ENCODE results near the gene SLC13A5. TPM values are rescaled to one million over a fixed set of nuclear protein-coding genes. Genes with fewer than 3 reads are reported as not detected.

The SLC13A5 gene
- total and polyA plus RNA-seq, 9 of the 15 experiments (the other 6 are each of a cell fraction or from before 2014, with no cell fraction given) = 0.04 TPM; not detected in 8

GRCh38 chr17:6666077-6666521 lies 47.1 kb downstream of the SLC13A5 start:
- no peaks in the 10 kb centered on the region for H4K20me1 ChIP-seq (replicated peaks; ENCODE audit: control insufficient read depth, insufficient read depth, low read length)
- TF ChIP-seq DEAF1 (CRISPR knock-in tag; IDR thresholded peaks at IDR 0.05) = peak; percentile 46; the same call in 1 of the 2 replicates
- peak; percentile 85 to 86 (median 85) for TF ChIP-seq CTCF (IDR thresholded peaks at IDR 0.05 in 2 of 3, conservative IDR thresholded peaks at IDR 0.05 in 1 of 3; ENCODE audit: insufficient read depth in 2 of 3, low read depth in 1 of 3, low read length in 3 of 3)
- TF ChIP-seq RAD21 (CRISPR knock-in tag; conservative IDR thresholded peaks at IDR 0.05 in 1 of 2, IDR thresholded peaks at IDR 0.05 in 1 of 2) = peak; percentile 70 to 82
- TF ChIP-seq ZNF41 (CRISPR knock-in tag; conservative IDR thresholded peaks at IDR 0.05) = no peak
- peak; percentile 54; the same call in 1 of the 2 replicates for TF ChIP-seq STAG1 (CRISPR knock-in tag; IDR thresholded peaks at IDR 0.05; ENCODE audit: borderline replicate concordance)
- TF ChIP-seq HDGF (IDR thresholded peaks at IDR 0.05) = no peak
- TF ChIP-seq THAP12 (CRISPR knock-in tag; IDR thresholded peaks at IDR 0.05) = no peak
- peak; percentile 74 for TF ChIP-seq SMC3 (conservative IDR thresholded peaks at IDR 0.05; ENCODE audit: insufficient read depth, low read depth, low read length)
- no peak for TF ChIP-seq HMG20B (CRISPR knock-in tag; IDR thresholded peaks at IDR 0.05)
- TF ChIP-seq CREM (IDR thresholded peaks at IDR 0.05; ENCODE audit: low read depth) = peak; percentile 23; the same call in 1 of the 2 replicates

More at GRCh38 chr17:6666077-6666521, 47.1 kb downstream of the SLC13A5 start:
- ChIA-PET CTCF (ENCODE audit: low intra/inter-chr PET ratio) (interaction anchor here (0.6 to 1.4 kb wide), 4 partner anchors 335 to 1386 kb away, joined by 3 to 4 read pairs (median 4); no protein-coding TSS in a partner anchor), POLR2A (no interaction called here)
- H3K9me1 ChIP-seq (ENCODE audit: control insufficient read depth, insufficient read depth, low read length) = no peaks in the 10 kb centered on the region
- H3K9me3 ChIP-seq (replicated peaks; ENCODE audit: control insufficient read depth, insufficient read depth, low read depth, low read length) = no peaks in the 10 kb centered on the region
- DNase-seq (ENCODE audit: extremely low read depth in 1 of 4, low spot score in 3 of 4) (peak; percentile 54 to 74 (median 62)), FAIRE-seq (peak; percentile 86), ATAC-seq (peak; percentile 93)
- no peak overlapping the region for H2AFZ ChIP-seq (ENCODE audit: low read depth, low read length)
- H3K4me1 ChIP-seq (replicated peaks in 1 of 2; ENCODE audit: control insufficient read depth in 2 of 2, insufficient read depth in 2 of 2, low read length in 2 of 2) = no peaks in the 10 kb centered on the region
- WGBS (ENCODE audit: insufficient coverage, low coverage, missing lambda C conversion rate) = 2% methylated on average over 9 of the region's 9 CpGs
- H3K27ac ChIP-seq (ENCODE audit: extremely low read depth, low read depth, low read length) = no peak overlapping the region
- H3K4me3 ChIP-seq = no peak overlapping the region
- intact Hi-C loops (cut with micrococcal nuclease) (loop anchor here (2.0 to 5.0 kb wide), 3 partner anchors 176 to 346 kb away; partner anchors contain the start of gene RNASEK), in situ Hi-C loops (cut with MboI) (loop anchor here (5.0 kb wide), 1 partner anchor 341 kb away; no protein-coding TSS in a partner anchor)
- BruUV-seq (replicated peaks) = no TSS peak
- H3K9ac ChIP-seq (ENCODE audit: insufficient read depth in 1 of 2, low read depth in 2 of 2, low read length in 2 of 2) = no peak overlapping the region
- no peaks in the 10 kb centered on the region for H3K79me2 ChIP-seq (ENCODE audit: control insufficient read depth, insufficient read depth, low read length)
- no peak overlapping the region for H3K4me2 ChIP-seq (ENCODE audit: insufficient read depth, low read length)
- peaks cover 6 to 36% of the 10 kb centered on the region in 2 experiments; a peak in 4 of 5 replicates for H3K27me3 ChIP-seq (ENCODE audit: control insufficient read depth in 2 of 2, insufficient read depth in 2 of 2, low read length in 2 of 2)
- H3K36me3 ChIP-seq (ENCODE audit: control insufficient read depth, insufficient read depth, low read length) = no peaks in the 10 kb centered on the region
